Superior temporal gyrus (tissue), 1 donor: ENCODE data around the gene PXK.
"Not testable (repeated sequence)": the region's sequence is repeated elsewhere in the genome, so short reads cannot be mapped to it uniquely, and the experiment has no call there.

Source experiments
- DNase-seq: peaks from one replicate; pipeline ENCODE4 v3.0.0-alpha.2; 2016; ENCODE audit errors: extremely low spot score

Gene PXK

GRCh38 chr3:58419780-58420507 lies 87.3 kb downstream of the PXK start:
- no peak for DNase-seq

- DNase-seq = no peak
Measured at GRCh38 chr3:58421004-58421403, 88.3 kb downstream of the PXK start.

- no peak for DNase-seq
Measured at GRCh38 chr3:58422756-58423325, 90.1 kb downstream of the PXK start.

- DNase-seq = no peak
Measured at GRCh38 chr3:58424613-58425012, 91.9 kb downstream of the PXK start.

- no peak for DNase-seq
Measured at GRCh38 chr3:58425782-58426181, 93.1 kb downstream of the PXK start.

- DNase-seq = no peak
Measured at GRCh38 chr3:58427661-58428361, 95.1 kb downstream of the PXK start.

GRCh38 chr3:58429657-58430056 lies 97.0 kb downstream of the PXK start:
- no peak for DNase-seq

- no peak for DNase-seq
Measured at GRCh38 chr3:58432905-58433304, 100.2 kb downstream of the PXK start.

- DNase-seq = peak; percentile 93
Measured at GRCh38 chr3:58433400-58434167, 100.9 kb downstream of the PXK start, which contains the start of gene PDHB. PDHB (minus strand) TSS chr3:58433832; CDS start chr3:58433809, 23 bp downstream.

- DNase-seq = no peak
Measured at GRCh38 chr3:58434168-58434504, 101.4 kb downstream of the PXK start.

- no peak for DNase-seq
Measured at GRCh38 chr3:58434511-58434910, 101.8 kb downstream of the PXK start.

- DNase-seq = no peak
Measured at GRCh38 chr3:58434990-58435389, 102.3 kb downstream of the PXK start.

- not testable (repeated sequence) for DNase-seq
Measured at GRCh38 chr3:58437276-58437675, 104.6 kb downstream of the PXK start.

- not testable (repeated sequence) for DNase-seq
Measured at GRCh38 chr3:58440996-58441355, 108.3 kb downstream of the PXK start.

GRCh38 chr3:58441514-58442450 lies 109.1 kb downstream of the PXK start:
- no peak for DNase-seq

GRCh38 chr3:58452176-58452575 lies 119.5 kb downstream of the PXK start:
- no peak for DNase-seq

GRCh38 chr3:58459160-58459559 lies 126.5 kb downstream of the PXK start:
- DNase-seq = no peak

- DNase-seq = no peak
Measured at GRCh38 chr3:58462829-58463180, 130.1 kb downstream of the PXK start.

GRCh38 chr3:58463181-58463941 lies 130.7 kb downstream of the PXK start:
- no peak for DNase-seq

- peak; percentile 84 for DNase-seq
Measured at GRCh38 chr3:58463942-58464271, 131.2 kb downstream of the PXK start.

GRCh38 chr3:58464866-58465265 lies 132.2 kb downstream of the PXK start:
- no peak for DNase-seq
